ENCODE measurements around the gene CES1. TPM values are rescaled to one million over a fixed set of nuclear protein-coding genes. Genes with fewer than 3 reads are reported as not detected.
"Not testable (repeated sequence)": the region's sequence is repeated elsewhere in the genome, so short reads cannot be mapped to it uniquely, and the experiment has no call there.

The CES1 gene
- total RNA-seq, 1 donor, result under 0.01 TPM

DNA sequence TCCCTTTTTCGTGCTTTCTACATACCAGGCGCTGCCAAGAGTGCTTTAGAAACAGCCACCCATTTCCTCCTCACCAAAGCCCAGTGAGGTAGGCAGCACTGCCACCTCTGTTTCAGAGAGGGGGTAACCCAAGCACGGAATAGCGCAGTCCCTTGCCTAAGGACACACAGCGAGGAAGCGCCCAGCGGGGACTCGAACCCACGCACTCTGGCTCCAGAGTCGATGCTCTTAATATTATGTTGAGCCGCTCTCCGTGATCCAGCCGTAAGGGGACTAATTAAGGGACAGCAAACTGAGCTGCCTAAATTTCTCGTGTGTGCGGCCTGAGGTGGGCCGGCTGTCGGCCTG is 497 bp downstream of the CES1 start:
- DNase-seq (ENCODE audit: low read depth in 2 of 3, low spot score in 2 of 3), result no peak

DNA sequence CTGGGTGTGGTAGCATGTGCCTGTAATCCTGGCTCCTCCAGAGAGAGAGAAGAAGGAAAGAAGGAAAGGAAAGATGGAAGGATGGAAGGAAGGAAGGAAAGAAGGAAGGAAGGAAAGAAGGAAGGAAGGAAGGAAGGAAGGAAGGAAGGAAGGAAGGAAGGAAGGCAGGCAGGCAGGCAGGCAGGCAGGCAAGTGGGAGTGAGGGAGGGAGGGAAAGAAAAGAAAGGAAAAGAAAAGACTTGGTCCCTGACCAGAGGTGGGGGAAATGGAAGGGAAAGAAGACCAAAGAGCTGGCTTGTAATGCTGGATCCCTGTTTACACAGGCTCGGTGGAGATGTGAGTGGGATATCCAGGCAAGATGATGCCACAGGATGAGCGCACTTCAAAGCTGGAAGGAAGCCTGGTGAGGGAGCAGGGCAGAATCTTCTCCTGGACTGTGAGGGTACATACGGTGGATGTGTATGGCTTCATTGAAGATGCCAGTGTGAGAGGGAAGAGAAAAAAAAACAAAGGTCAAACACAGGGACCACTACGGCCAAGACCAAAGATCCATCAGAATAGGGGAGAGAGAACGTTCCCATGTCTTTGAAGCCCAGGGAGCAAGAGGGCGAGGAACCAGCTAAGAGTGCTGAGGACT is 2.1 kb downstream of the CES1 start:
- no peak for DNase-seq (ENCODE audit: low read depth in 2 of 3, low spot score in 2 of 3)

DNA sequence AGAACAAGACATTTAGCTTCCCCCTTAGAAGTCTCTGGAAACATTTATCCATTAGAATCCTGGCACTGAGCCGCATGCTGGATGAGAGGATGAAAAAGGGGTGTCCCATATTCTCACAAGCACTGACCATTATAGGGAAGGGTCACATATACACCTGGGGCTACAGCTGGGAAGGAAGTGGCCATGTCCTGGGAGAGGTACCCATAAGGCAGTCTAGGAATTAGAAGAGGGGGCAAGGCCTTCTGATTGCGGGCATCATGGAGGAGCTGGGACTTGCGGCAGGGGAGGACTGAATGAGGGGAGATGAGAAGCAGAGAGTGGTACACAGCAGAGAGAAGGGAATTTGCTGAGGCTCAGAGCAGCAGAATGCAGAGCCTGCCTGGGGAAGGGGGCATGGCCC is 3.7 kb downstream of the CES1 start:
- not testable (repeated sequence) for DNase-seq (ENCODE audit: low read depth in 2 of 3, low spot score in 2 of 3)

DNA sequence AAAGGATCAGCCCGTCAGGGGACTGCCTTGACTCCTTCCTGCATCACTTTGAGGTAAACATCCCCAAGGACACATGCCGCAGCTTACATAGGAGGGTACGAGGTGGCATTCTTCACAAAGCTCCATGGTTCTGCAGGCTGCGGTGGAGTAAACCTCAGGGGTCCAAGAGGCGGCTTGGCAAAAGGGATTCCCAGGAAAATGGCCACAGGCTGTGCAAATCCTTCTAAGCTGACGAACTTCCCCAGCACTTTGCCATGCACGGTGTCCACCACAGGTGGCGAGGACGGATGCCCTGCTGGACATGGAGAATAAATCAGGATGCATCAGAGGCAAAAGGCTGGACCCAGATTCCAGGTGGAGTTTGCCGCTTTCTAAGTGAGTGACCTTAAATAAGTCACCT is 4.2 kb downstream of the CES1 start:
- DNase-seq (ENCODE audit: low read depth in 2 of 3, low spot score in 2 of 3), result no peak

DNA sequence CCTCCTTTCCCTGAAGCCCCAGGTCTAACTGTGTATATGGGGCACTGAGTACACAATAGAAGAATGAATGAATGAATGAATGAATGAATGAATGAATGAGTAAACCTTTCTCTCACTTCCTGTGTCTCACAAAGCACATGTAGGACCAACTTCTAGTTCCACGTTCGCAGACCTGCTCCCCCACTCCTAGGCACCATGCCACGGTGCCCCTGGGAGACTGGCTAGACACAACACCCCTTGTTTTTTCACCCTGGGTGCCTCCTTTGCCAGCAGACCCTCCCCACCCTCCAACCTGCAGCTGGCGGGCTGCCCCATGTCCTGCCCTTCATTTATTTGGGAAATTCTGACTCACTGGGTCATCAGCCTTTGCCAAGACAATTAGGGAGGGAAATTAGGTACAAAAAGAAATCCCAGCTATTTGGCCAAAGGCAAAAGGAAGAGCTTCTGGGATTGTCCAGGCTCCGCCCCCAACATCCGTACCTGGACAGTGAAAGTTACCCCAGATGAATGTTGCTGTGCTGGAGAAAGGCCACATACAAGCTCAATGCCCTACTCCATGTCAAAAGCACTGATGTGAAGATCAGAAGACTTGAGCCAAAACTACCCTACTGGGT is 7.7 kb downstream of the CES1 start:
- no peak for DNase-seq (ENCODE audit: low read depth in 2 of 3, low spot score in 2 of 3)

DNA sequence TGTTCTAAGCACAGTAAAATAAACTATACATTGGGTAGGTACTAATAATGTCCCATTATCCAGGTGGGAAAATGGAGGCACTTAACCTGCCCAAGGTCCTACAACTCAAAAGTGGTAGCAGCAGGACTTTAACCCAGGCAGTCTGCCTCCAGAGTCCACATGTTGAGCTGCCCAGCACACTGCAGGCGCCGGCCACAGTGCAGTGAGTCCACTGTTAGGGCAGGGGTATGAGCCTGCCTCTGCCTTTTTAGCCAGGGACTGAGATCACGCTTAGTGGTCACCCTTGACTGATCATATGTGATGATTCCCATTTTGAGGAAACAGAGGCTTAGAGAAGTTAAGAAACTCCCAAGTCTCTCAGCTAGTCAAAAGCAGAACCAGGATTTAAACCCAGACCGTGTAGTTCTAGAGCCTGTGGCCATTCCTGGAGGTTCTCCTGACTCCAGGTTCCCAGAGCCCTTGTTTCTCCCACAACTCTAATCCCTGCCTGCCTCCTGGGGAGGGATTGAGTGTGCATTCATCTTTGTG is 8.4 kb downstream of the CES1 start:
- no peak for DNase-seq (ENCODE audit: low read depth in 2 of 3, low spot score in 2 of 3)

DNA sequence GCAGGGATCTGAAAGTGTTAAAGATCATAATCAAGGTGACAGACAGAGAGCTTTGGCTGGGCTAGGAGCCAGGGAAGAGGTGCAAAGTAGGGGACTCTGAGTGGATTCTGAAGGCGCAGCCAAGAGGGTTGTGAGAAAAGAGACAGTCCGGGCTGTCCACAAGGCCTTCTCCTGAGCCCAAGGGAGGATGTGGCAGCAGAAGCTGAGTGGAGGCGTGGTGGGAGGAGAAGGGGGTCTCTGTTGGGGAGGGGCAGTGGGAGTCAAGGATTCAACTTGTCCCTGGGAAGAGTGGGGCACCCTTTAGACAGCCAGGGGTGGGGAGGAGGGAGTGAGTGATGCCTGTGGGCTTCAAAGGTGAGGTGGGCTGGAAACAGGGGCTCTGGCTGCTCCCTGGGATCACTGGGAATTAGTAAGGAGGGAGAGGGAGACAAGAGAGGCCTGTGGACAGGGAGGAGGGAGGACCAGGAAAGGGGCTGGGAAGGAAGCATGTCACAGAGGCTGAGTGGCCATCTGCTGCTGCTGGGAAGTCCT is 10.6 kb downstream of the CES1 start:
- DNase-seq (ENCODE audit: low read depth in 2 of 3, low spot score in 2 of 3), result no peak

DNA sequence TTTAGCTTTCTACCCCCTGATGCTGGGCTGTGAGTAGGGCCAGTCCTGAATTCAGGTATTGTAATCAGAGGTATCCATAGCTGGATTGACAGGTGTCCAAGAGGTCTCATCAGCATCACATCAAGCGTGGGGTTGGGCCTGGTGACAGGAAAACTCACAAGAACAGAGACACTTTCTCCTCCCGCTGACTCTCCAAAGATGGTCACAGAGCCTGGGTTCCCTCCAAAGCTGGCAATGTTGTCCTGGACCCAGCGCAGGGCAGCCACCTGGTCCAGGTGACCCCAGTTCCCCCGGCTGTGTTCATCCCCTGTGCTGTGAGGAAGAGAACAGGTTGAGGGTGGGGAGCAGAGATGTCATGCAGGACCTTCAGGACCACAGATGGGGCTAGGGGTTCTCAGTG is 11.7 kb downstream of the CES1 start:
- DNase-seq (ENCODE audit: low read depth in 2 of 3, low spot score in 2 of 3), result no peak

DNA sequence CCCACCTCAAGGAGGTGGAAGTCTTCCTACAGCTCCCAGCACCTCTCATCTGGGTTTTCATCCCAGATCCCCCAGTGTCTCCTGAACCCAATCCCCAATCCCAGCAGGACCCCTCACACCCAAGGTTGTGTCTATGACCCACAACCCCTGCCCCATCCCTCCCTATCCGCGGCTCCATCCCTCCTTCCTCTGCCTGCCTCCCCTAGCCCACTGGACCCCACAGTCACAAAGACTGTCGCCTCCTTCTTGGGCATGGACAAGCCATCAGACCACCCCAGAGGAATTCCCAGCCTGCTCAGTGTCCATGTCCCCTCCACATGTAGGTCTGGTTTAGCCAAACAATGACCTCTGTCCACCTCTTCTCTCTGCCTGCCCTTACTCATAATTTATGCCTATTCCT is 12.3 kb downstream of the CES1 start:
- DNase-seq (ENCODE audit: low read depth in 2 of 3, low spot score in 2 of 3), result no peak

DNA sequence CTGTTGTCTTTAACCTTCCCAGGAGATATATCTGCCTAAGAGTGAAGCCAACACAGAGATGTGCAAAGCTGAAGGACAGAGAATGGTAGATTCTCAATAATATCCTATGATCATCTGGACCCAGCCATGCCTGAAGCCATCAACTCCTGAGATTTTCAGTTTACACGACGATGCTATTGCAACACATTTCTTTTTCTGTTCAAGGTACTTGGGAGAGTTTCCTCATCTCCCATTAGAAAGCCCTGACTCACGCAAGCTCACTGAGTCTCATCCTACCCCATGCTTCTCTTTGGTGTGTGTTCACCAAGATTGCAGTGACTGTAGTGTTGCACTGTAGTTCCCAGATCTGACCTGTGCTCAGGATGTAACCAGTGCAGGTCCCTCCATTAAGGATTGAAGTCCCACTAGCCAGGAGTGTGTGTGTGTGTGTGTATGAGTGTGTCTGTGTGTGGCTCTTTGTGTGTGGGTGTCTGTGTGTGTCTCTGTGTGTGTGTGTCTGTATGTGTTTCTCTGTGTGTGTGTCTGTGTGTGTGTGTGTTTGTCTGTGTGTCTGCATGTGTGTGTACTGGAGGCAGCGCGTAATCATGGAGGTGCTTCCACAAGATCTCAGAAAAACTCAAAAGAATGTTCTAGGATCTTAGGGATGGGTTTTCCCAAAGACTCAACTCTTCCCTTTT is 15.5 kb downstream of the CES1 start:
- DNase-seq (ENCODE audit: low read depth in 2 of 3, low spot score in 2 of 3), result no peak

DNA sequence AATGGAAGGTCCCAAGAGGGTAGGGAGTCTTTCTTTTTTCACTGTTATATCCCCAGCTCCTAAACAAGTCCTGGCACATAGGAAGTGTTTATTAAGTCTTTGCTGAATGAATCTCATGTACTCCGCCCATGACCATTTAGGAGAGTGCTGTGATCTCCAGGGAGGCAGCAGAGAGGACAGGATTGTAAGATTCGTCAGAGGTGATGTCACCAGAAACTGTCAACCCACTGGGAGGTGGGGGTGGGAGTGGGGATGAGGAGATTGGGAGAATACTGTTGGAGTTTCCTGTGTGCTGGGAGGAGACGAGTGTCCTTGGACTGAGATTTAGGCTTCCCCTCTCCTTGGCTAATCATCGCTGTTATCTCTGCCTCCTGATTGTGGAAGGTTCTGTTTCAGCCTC is 16.7 kb downstream of the CES1 start:
- DNase-seq (ENCODE audit: low read depth in 2 of 3, low spot score in 2 of 3), result not testable (repeated sequence)

DNA sequence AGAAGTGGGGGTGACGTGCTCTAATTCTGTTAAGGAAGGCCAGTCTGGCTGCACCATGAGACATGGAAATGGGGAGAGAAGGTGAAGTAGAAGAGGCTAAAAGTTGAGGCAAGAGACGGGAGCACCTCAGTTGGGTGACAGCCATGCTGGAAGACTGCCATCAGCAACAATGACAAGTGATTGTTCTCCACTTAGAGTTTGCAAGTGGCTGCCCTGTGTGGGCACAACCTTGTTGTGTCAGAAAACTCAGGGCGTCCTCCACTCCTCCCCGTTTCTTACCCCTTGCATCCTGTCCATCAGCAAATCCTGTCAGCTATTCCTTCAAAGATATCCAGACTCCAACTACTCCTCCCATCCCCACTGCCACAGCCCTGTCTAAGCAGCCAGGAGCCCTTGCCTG is 17.6 kb downstream of the CES1 start:
- no peak for DNase-seq (ENCODE audit: low read depth in 2 of 3, low spot score in 2 of 3)

DNA sequence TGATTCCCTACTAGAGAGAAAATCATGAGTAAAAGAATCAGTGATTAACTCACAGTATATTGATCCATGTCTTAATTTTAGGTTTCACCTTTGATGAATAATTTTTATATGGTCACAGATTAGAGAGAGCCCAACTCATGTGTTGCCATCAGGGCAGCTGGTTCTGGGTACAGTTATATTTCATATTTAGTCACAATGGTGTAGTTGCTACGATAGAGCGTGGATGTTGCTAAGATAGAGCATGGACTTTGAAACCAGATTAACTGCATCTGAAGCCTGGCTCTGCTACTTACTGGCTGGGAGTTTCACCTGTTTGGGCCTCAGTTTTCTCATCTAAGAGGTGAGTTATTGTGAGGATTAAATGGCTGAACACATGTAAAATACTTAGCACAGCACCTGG is 18.7 kb downstream of the CES1 start:
- DNase-seq (ENCODE audit: low read depth in 2 of 3, low spot score in 2 of 3), result not testable (repeated sequence)

DNA sequence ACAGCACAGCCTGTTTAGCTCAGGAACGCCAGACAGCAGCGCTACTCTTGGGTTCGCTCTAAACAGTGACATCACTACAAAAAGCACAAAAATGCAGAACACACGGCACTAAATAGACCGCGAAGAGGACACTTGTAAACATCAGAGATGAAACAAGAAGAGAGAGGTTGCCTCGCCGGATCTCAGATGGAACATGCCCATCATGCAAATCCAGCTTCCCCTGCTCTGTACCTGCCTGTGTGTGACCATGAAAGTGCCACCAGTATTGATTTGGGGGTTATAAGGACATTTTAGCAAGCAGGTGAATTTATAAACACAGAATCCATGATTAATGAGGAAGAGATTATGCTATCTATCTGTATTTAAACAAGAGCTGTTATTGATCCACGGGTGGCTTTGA is 19.2 kb downstream of the CES1 start:
- DNase-seq (ENCODE audit: low read depth in 2 of 3, low spot score in 2 of 3), result not testable (repeated sequence)

DNA sequence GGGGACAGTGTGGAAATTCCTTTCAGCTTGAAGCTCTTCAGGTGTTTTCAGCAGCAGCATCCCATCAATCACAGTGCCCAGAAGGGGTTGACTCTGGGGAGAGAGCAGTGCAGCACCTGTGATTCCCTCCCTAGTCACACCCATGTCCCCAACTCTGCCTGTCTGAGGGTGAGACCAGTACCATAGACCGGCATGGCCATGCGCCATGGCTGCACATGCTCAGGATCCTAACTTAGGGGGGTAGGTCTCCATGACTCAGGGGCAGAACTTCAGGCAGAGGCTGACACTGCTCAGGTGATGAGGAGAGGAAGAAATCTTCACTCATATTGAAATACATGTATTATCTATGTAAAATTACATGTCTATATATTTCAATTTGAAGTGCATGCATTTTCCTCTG is 19.9 kb downstream of the CES1 start:
- DNase-seq (ENCODE audit: low read depth in 2 of 3, low spot score in 2 of 3), result no peak

DNA sequence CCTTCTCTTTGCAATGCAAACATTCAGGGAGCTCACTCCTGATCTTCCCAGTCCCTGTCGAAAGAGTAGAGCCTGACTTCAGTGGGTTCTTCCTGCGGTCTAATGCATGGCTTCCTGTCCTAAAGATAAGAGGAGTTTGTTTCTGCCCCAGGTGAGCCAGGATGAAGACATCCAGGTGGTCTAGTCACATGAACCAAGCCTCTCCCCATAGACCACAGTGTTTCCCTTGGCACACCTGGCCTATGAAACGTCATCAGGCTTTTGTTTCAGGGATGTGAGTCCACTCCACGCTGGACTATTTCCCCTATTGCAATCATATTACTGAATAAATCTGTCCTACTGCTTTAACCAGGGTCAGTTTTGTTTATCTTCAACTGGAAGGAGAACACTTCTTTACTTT is 21.1 kb downstream of the CES1 start:
- no peak for DNase-seq (ENCODE audit: low read depth in 2 of 3, low spot score in 2 of 3)

DNA sequence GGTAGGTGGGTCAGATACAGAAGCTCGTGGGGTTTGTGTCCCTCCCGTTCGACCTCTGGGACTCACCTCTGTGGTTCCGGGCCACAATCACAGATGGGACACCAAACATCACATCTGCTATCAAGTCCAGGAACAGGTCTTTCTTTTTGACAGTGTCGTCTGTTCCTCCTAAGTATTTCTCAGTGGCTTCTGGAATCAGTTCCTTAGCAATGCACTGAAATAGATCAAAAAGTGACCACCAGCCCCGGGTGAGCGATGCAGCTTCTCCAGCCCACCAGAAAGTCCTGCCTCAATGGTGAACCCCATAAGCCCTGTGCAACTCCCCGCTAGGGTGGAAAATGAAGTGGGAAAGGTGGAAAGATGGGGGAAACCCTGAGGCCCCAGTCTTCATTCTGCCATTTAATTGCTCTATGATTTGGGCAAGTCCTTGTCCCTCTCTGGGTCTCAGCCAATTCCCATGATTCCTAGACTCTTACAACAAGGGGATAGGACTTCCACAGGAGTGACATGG is 22.4 kb downstream of the CES1 start:
- no peak for DNase-seq (ENCODE audit: low read depth in 2 of 3, low spot score in 2 of 3)

DNA sequence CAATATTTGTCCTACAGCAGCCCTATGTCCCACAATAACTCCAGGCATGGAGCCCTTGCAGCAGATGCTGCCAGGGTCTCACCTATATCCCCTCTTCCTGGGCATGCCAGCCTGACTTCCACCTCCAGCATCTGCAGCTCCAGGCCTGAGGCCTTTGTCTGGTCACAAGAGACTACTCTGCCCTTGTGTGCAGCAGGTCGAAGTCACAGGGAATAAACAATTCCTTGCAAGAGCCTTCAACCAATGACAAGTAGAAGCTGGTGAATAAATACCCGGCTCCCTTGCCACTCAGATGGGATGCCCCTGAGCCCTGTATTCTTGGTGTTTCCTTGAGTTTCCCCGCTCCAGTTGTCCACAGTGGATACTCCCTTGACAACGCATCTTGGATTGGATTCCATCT is 23.0 kb downstream of the CES1 start:
- peak in 1 of 3 donors; percentile 0 for DNase-seq (ENCODE audit: low read depth in 2 of 3, low spot score in 2 of 3)

DNA sequence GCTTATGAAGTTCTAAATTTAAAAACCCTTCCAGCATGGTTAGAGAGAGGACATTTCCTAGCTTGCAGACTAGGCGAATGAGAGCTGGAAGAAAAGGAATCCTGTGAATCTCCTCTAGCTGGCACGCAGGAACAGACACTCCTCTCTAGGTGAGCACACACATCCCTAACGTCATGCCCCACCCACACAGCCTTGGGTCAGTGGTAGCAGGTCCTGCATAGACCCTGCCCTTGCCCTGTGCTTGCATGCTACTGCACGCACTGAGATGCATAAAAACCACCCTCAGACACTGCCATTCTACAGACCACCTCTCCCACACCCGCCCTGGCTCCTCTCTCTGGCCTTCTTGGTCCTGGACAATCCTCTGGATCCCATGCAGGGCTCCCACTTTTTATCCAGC is 23.5 kb downstream of the CES1 start:
- peak in 1 of 3 donors; percentile 0 for DNase-seq (ENCODE audit: low read depth in 2 of 3, low spot score in 2 of 3)

DNA sequence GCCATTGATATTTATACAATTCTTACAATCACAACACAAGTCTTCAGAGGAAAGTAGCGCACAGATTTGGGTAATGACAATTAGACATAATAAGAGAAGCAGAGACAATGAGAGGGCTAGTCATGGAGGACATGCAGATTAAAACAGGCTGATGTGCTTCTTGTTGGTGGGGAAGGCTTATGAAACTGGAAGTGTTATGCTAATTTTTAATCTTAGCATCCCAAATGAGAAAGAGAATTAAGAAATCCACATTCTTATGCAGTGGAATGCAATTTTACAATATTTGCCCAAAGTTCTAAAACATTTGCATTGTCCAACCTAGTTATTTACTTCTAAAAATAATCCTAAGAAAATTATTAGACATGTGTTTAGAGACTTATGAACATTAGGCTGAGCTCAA is 24.6 kb downstream of the CES1 start:
- not testable (repeated sequence) for DNase-seq (ENCODE audit: low read depth in 2 of 3, low spot score in 2 of 3)

DNA sequence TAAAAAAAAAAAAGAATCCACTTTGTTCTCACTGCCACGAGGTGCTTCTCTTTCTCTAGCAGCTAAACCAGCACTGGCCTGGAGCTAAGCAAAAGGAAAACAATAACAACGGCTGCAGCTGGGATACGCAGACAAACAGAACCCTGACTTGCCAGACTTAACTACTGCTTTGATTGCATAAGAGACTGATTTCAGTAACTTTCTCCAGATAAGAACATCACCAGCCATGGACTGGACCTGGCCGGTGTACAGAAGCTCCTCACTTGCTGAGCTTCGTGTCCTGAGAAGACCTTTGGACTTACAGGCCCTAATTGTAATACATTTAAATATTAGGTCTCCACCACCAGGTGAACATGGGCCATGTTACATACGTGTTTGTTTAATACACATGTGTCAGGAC is 27.8 kb downstream of the CES1 start:
- DNase-seq (ENCODE audit: low read depth in 2 of 3, low spot score in 2 of 3), result not testable (repeated sequence)

DNA sequence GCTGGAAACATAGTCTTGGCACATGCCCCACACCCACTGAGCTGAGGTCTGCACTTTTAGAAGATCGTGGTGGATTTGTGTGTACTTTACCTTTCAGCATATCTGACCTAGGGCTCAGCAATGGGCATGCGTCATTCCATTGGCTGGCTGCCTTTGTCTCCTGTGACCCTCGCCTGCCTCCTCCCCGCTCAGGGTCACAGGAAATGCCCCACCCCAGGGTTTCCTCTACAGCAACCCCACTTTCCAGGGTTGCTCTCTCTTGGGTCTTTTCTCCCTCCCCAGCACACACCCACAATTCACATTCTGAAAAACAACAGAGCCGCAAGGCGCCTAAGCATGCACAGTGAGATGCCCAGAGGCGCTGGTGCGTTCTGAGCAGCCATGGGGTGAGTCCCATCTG is 29.2 kb downstream of the CES1 start:
- DNase-seq (ENCODE audit: low read depth in 2 of 3, low spot score in 2 of 3), result not testable (repeated sequence)

Data from hematopoietic multipotent progenitor cell (in vitro differentiated cells).